GM21367 (cell line): ENCODE results near the gene GPR158.
"Not testable (repeated sequence)": the region's sequence is repeated elsewhere in the genome, so short reads cannot be mapped to it uniquely, and the experiment has no call there.

Experiments used
- ATAC-seq: cut with Tn5 transposase; IDR thresholded peaks from one replicate; pipeline ENCODE4 v1.9.1; 2021; ENCODE audit not compliant: unreplicated experiment

Gene GPR158

GRCh38 chr10:25174461-25175230 lies at the start of gene GPR158:
Gene GPR158 (plus strand): TSS chr10:25175001. CDS start chr10:25175421, 420 bp downstream.
- ATAC-seq: no peak

GRCh38 chr10:25125201-25125611 lies 49.6 kb upstream of the GPR158 start:
- ATAC-seq: no peak

- no peak for ATAC-seq
Measured at GRCh38 chr10:25129592-25129991, 45.2 kb upstream of the GPR158 start.

GRCh38 chr10:25130906-25131305 lies 43.9 kb upstream of the GPR158 start:
- no peak for ATAC-seq

- ATAC-seq: no peak
Measured at GRCh38 chr10:25142116-25142864, 32.5 kb upstream of the GPR158 start.

- ATAC-seq: no peak
Measured at GRCh38 chr10:25157650-25158049, 17.2 kb upstream of the GPR158 start.

GRCh38 chr10:25159591-25159990 lies 15.2 kb upstream of the GPR158 start:
- no peak for ATAC-seq

- no peak for ATAC-seq
Measured at GRCh38 chr10:25162391-25162790, 12.4 kb upstream of the GPR158 start.

GRCh38 chr10:25163464-25163863 lies 11.3 kb upstream of the GPR158 start:
- not testable (repeated sequence) for ATAC-seq

- ATAC-seq: no peak
Measured at GRCh38 chr10:25169740-25170139, 5.1 kb upstream of the GPR158 start.

GRCh38 chr10:25170627-25171026 lies 4.2 kb upstream of the GPR158 start:
- ATAC-seq: no peak

GRCh38 chr10:25175527-25176420 lies 973 bp downstream of the GPR158 start:
- ATAC-seq: no peak

GRCh38 chr10:25176421-25176968 lies 1.7 kb downstream of the GPR158 start:
- ATAC-seq: no peak

- ATAC-seq: no peak
Measured at GRCh38 chr10:25177093-25177753, 2.4 kb downstream of the GPR158 start.

- ATAC-seq: no peak
Measured at GRCh38 chr10:25177754-25178135, 2.9 kb downstream of the GPR158 start.

GRCh38 chr10:25178411-25178810 lies 3.6 kb downstream of the GPR158 start:
- ATAC-seq: no peak

- ATAC-seq: no peak
Measured at GRCh38 chr10:25180801-25181200, 6.0 kb downstream of the GPR158 start.

- ATAC-seq: no peak
Measured at GRCh38 chr10:25182636-25183035, 7.8 kb downstream of the GPR158 start.

- ATAC-seq: no peak
Measured at GRCh38 chr10:25191162-25191895, 16.5 kb downstream of the GPR158 start.

- no peak for ATAC-seq
Measured at GRCh38 chr10:25198151-25198550, 23.4 kb downstream of the GPR158 start.
